ENCODE results near the gene TMEM260. TPM values are rescaled to one million over a fixed set of nuclear protein-coding genes. Genes with fewer than 3 reads are reported as not detected.

The TMEM260 gene
- polyA plus RNA-seq, 1 of the 3 experiments (the other 2 are of a cell fraction), result 5.4 TPM

- peaks cover 4% of the 10 kb centered on the region for H3F3A ChIP-seq (replicated peaks; ENCODE audit: insufficient read depth)
- H2AFZ ChIP-seq (ENCODE audit: low read depth), result no peak overlapping the region
- no peaks in the 10 kb centered on the region; a peak in 2 of 4 replicates for H3K4me1 ChIP-seq (ENCODE audit: control insufficient read depth in 1 of 2, insufficient read depth in 2 of 2, low read depth in 1 of 2, low read length in 1 of 2)
- no peaks in the 10 kb centered on the region for H3K9me3 ChIP-seq
- DNase-seq, result no peak
- H3K27me3 ChIP-seq (ENCODE audit: insufficient read depth), result no peaks in the 10 kb centered on the region
- H3K9me2 ChIP-seq, result no peaks in the 10 kb centered on the region
- H4K20me1 ChIP-seq (ENCODE audit: insufficient read depth), result no peaks in the 10 kb centered on the region
- no peak overlapping the region for H3K9ac ChIP-seq
- TF ChIP-seq MXI1 (IDR thresholded peaks at IDR 0.05; ENCODE audit: low read depth, low read length) (no peak), FOXJ3 (CRISPR knock-in tag; IDR thresholded peaks at IDR 0.05) (no peak)
- H3K27ac ChIP-seq (ENCODE audit: low read depth in 2 of 2, low read length in 1 of 2), result no peak overlapping the region
- H3K79me2 ChIP-seq (ENCODE audit: insufficient read depth), result no peaks in the 10 kb centered on the region
- ChIA-PET CTCF (no interaction called here), POLR2A (no interaction called here)
- peaks cover 16 to 28% of the 10 kb centered on the region in 2 experiments for H3K36me3 ChIP-seq (replicated peaks in 1 of 2; ENCODE audit: control insufficient read depth in 1 of 2, insufficient read depth in 2 of 2, low read length in 1 of 2)
- H3K4me2 ChIP-seq, result no peak overlapping the region
- WGBS (ENCODE audit: low lambda C conversion rate), result 88% methylated on average over 5 of the region's 5 CpGs
- H3K4me3 ChIP-seq (ENCODE audit: low read depth in 2 of 2, low read length in 1 of 2), result no peak overlapping the region
Observed at GRCh38 chr14:56592746-56593544, 13.3 kb downstream of the TMEM260 start.

GRCh38 chr14:56594428-56594827 is 14.8 kb downstream of the TMEM260 start:
- WGBS (ENCODE audit: low lambda C conversion rate), result 93% methylated on average over 1 of the region's 1 CpG

GRCh38 chr14:56598519-56598918 is 18.9 kb downstream of the TMEM260 start:
- Histone ChIP-seq H3F3A (replicated peaks; ENCODE audit: insufficient read depth) (peaks cover 4% of the 10 kb centered on the region), H3K9ac (no peak overlapping the region), H3K27ac (ENCODE audit: low read depth in 2 of 2, low read length in 1 of 2) (no peak overlapping the region), H3K36me3 (replicated peaks in 1 of 2; ENCODE audit: control insufficient read depth in 1 of 2, insufficient read depth in 2 of 2, low read length in 1 of 2) (peaks cover 10% of the 10 kb centered on the region in 2 experiments), H3K27me3 (ENCODE audit: insufficient read depth) (no peaks in the 10 kb centered on the region), H4K20me1 (ENCODE audit: insufficient read depth) (no peaks in the 10 kb centered on the region), H3K9me2 (no peaks in the 10 kb centered on the region), H3K9me3 (no peaks in the 10 kb centered on the region), H3K4me2 (no peak overlapping the region), H2AFZ (ENCODE audit: low read depth) (no peak overlapping the region), H3K4me3 (ENCODE audit: low read depth in 2 of 2, low read length in 1 of 2) (no peak overlapping the region), H3K79me2 (ENCODE audit: insufficient read depth) (no peaks in the 10 kb centered on the region), H3K4me1 (ENCODE audit: control insufficient read depth in 1 of 2, insufficient read depth in 2 of 2, low read depth in 1 of 2, low read length in 1 of 2) (no peaks in the 10 kb centered on the region)
- ChIA-PET CTCF (interaction anchor here (1.2 kb wide), 1 partner anchor 16 kb away, joined by 3 read pairs; no protein-coding TSS in a partner anchor), POLR2A (no interaction called here)
- no peak for DNase-seq
- 100% methylated on average over 1 of the region's 1 CpG for WGBS (ENCODE audit: low lambda C conversion rate)
- TF ChIP-seq SMC3 (IDR thresholded peaks at IDR 0.05; ENCODE audit: low read depth, low read length), result no peak
- TF ChIP-seq EZH2phosphoT487 (IDR thresholded peaks at IDR 0.05; ENCODE audit: borderline replicate concordance, low read depth), result no peak
- no peak for TF ChIP-seq JUND (IDR thresholded peaks at IDR 0.05)
- TF ChIP-seq POLR2AphosphoS5 (IDR thresholded peaks at IDR 0.05; ENCODE audit: low read depth, low read length), result no peak
- TF ChIP-seq MAX (IDR thresholded peaks at IDR 0.05; ENCODE audit: low read depth), result no peak
- TF ChIP-seq SIN3A (IDR thresholded peaks at IDR 0.05; ENCODE audit: borderline replicate concordance, low read depth, low read length), result no peak
- TF ChIP-seq ELF1 (IDR thresholded peaks at IDR 0.05), result no peak
- TF ChIP-seq USF2 (IDR thresholded peaks at IDR 0.05; ENCODE audit: borderline replicate concordance, low read depth, low read length), result no peak
- no peak for TF ChIP-seq RXRA (IDR thresholded peaks at IDR 0.05; ENCODE audit: borderline replicate concordance, low read depth)
- no peak for TF ChIP-seq ZBTB33 (IDR thresholded peaks at IDR 0.05; ENCODE audit: borderline replicate concordance, low read depth)
- no peak for TF ChIP-seq USF1 (IDR thresholded peaks at IDR 0.05; ENCODE audit: borderline replicate concordance, low read depth)

More at GRCh38 chr14:56594428-56594827, 14.8 kb downstream of the TMEM260 start:
- ChIA-PET CTCF (no interaction called here), POLR2A (no interaction called here)
- H3K36me3 ChIP-seq (replicated peaks in 1 of 2; ENCODE audit: control insufficient read depth in 1 of 2, insufficient read depth in 2 of 2, low read length in 1 of 2), result peaks cover 10 to 27% of the 10 kb centered on the region in 2 experiments
- TF ChIP-seq IRF3 (IDR thresholded peaks at IDR 0.05; ENCODE audit: low read depth, low read length), result no peak
- TF ChIP-seq FOSL2 (IDR thresholded peaks at IDR 0.05; ENCODE audit: borderline replicate concordance, low read depth), result no peak
- H3K27ac ChIP-seq (ENCODE audit: low read depth in 2 of 2, low read length in 1 of 2), result no peak overlapping the region
- no peaks in the 10 kb centered on the region for H3K27me3 ChIP-seq (ENCODE audit: insufficient read depth)
- H3K9me2 ChIP-seq, result no peaks in the 10 kb centered on the region
- no peaks in the 10 kb centered on the region for H3K9me3 ChIP-seq
- H3K9ac ChIP-seq, result no peak overlapping the region
- no peaks in the 10 kb centered on the region for H4K20me1 ChIP-seq (ENCODE audit: insufficient read depth)
- H3K4me1 ChIP-seq (ENCODE audit: control insufficient read depth in 1 of 2, insufficient read depth in 2 of 2, low read depth in 1 of 2, low read length in 1 of 2), result no peaks in the 10 kb centered on the region; a peak in 2 of 4 replicates
- DNase-seq, result no peak
- H2AFZ ChIP-seq (ENCODE audit: low read depth), result no peak overlapping the region
- no peak overlapping the region for H3K4me2 ChIP-seq
- no peaks in the 10 kb centered on the region for H3K79me2 ChIP-seq (ENCODE audit: insufficient read depth)
- H3K4me3 ChIP-seq (ENCODE audit: low read depth in 2 of 2, low read length in 1 of 2), result no peak overlapping the region
- H3F3A ChIP-seq (replicated peaks; ENCODE audit: insufficient read depth), result peaks cover 4% of the 10 kb centered on the region
